Nephron (organoid): ENCODE measurements around the gene EAF1.
"Not testable (repeated sequence)": the region's sequence is repeated elsewhere in the genome, so short reads cannot be mapped to it uniquely, and the experiment has no call there.

Experiments used
- H3K27ac Mint-ChIP-seq, 3 experiments: 2 replicates each; pipeline ENCODE4 v1.8.0; 2020; ENCODE audit warnings: mixed read lengths in 3 of 3, mild to moderate bottlenecking in 2 of 3, moderate library complexity in 1 of 3
- H3K27me3 Mint-ChIP-seq: 2 replicates; pipeline ENCODE4 v1.8.0; 2021; ENCODE audit warnings: low read depth, mild to moderate bottlenecking, moderate library complexity, mixed read lengths
- H3K36me3 Mint-ChIP-seq: 2 replicates; pipeline ENCODE4 v1.8.0; 2020; ENCODE audit warnings: low read depth, mixed read lengths
- H3K4me1 Mint-ChIP-seq: 2 replicates; pipeline ENCODE4 v1.8.0; 2020; ENCODE audit warnings: mixed read lengths
- H3K4me3 Mint-ChIP-seq, 3 experiments: 2 replicates each; pipeline ENCODE4 v1.8.0; 2020; ENCODE audit warnings: mild to moderate bottlenecking in 3 of 3, mixed read lengths in 3 of 3, moderate library complexity in 2 of 3
- H3K9me3 Mint-ChIP-seq: 2 replicates; pipeline ENCODE4 v1.8.0; 2020; ENCODE audit warnings: mixed read lengths
- TF ChIP-seq, protein P1 (sequence below), 3 experiments: fragments of 200-600 bp; sonication (generic); IDR thresholded peaks; one replicate each; pipeline ENCODE4 v1.5.0; 2021; ENCODE audit warnings: antibody characterized with exemption in 3 of 3; ENCODE audit not compliant: unreplicated experiment in 3 of 3

The EAF1 gene

DNA sequence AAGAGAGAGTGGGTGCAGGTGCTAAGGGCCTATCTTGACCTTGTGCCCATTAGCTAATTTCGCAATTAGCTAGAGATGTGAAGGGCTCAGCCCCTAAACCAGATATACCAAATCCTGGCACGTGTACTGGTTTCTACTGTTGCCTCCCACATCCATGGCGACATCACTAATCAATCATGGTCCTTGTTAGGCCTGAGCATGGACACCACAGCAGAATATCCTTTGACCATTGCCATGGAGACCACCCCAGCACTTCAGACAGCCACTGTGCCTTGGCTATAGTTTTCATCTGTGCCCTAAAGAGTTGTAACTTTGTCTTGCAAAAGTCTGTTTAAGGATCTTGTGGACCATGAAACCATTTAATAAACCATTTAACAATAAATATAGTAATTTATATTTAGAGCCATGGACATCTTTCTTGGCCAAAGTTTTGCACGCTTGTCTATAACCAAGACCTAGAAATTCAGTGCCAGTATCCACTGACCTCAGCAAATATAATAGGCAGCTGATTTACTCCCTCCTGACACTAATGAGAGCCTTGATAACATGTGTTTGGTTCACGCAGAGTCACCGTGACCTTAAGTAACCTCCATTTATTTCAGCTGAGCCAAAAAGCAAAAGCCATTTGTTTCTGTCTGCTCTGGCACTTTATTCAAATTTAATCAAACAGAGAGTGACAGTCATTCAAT is 50.7 kb downstream of the EAF1 start:
- H3K9me3 Mint-ChIP-seq = peaks cover 8% of the 10 kb centered on the region
- no peak overlapping the region for H3K4me3 Mint-ChIP-seq
- H3K27ac Mint-ChIP-seq = no peak overlapping the region
- TF ChIP-seq, protein P1, sequence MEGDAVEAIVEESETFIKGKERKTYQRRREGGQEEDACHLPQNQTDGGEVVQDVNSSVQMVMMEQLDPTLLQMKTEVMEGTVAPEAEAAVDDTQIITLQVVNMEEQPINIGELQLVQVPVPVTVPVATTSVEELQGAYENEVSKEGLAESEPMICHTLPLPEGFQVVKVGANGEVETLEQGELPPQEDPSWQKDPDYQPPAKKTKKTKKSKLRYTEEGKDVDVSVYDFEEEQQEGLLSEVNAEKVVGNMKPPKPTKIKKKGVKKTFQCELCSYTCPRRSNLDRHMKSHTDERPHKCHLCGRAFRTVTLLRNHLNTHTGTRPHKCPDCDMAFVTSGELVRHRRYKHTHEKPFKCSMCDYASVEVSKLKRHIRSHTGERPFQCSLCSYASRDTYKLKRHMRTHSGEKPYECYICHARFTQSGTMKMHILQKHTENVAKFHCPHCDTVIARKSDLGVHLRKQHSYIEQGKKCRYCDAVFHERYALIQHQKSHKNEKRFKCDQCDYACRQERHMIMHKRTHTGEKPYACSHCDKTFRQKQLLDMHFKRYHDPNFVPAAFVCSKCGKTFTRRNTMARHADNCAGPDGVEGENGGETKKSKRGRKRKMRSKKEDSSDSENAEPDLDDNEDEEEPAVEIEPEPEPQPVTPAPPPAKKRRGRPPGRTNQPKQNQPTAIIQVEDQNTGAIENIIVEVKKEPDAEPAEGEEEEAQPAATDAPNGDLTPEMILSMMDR (IDR thresholded peaks at IDR 0.05; ENCODE audit: unreplicated experiment in 3 of 3) = no peak
- H3K27me3 Mint-ChIP-seq = no peaks in the 10 kb centered on the region
- peaks cover 11% of the 10 kb centered on the region for H3K4me1 Mint-ChIP-seq
- H3K36me3 Mint-ChIP-seq = no peaks in the 10 kb centered on the region

DNA sequence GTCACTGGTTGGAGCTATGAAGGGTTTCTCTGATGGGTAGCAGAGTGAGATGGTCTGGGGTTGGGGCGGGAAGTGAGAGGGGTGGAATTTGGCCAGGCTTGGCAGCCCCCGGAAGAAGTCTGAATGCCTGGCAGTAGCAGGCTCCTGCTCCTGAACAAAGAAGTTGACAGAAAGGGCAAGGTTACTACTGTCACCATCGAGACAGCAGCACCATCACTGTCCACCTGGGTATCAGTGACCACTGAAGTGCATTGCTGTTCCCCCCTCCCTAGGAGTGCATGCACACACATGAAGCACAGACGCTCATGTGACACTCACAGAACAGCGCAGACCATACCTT is 51.2 kb downstream of the EAF1 start:
- no peaks in the 10 kb centered on the region for H3K27me3 Mint-ChIP-seq
- peaks cover 13% of the 10 kb centered on the region for H3K9me3 Mint-ChIP-seq
- no peak overlapping the region for H3K4me3 Mint-ChIP-seq

DNA sequence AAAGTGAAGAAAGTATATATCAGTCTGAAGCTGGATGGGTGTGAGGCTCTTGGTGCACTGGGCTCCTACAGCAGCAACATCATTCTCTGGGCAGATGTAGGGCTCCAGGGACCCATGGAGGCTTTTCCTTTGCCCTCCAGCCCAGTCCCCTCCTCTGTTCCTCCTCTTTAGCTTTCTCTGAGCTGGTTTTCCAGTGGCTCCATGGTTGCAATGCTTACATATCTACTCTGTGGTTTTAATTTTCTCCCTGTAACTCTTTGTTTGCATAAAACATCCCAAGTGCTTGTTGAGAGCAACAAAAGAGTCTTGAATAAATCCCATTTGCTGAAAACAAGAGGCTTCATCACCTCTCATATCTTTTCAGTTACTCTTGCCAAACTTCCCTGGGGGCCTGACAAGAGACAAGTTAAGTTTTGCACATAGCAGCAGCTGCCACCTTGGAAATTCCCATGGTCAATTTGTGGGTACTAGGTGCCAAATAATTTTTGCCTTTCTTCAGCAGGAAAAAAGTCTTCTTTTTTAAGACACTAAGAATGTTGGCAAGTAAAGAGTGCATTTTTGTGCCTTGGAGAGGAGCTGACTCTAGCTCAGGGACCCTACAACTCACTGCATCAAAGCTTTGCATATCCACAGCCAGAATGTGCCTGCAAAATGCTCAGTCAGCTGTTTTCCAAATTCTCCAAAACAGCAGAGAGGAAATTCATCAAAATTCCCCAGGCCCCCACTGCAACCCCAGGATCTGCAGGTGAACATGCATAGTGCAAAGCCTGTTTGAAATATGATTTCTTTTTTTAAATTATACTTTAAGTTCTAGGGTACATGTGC is 52.2 kb downstream of the EAF1 start:
- H3K27me3 Mint-ChIP-seq = no peaks in the 10 kb centered on the region
- H3K27ac Mint-ChIP-seq = no peak overlapping the region
- H3K4me3 Mint-ChIP-seq = no peak overlapping the region
- TF ChIP-seq, protein P1 (IDR thresholded peaks at IDR 0.05; ENCODE audit: unreplicated experiment in 3 of 3) = no peak
- H3K4me1 Mint-ChIP-seq = peaks cover 11% of the 10 kb centered on the region
- H3K9me3 Mint-ChIP-seq = peaks cover 13% of the 10 kb centered on the region
- H3K36me3 Mint-ChIP-seq = peaks cover 7% of the 10 kb centered on the region

More for the DNA sequence above, 51.2 kb downstream of the EAF1 start:
- Mint-ChIP-seq H3K4me1 (peaks cover 11% of the 10 kb centered on the region), H3K27ac (no peak overlapping the region), H3K36me3 (peaks cover 4% of the 10 kb centered on the region)
- TF ChIP-seq, protein P1 (IDR thresholded peaks at IDR 0.05; ENCODE audit: unreplicated experiment in 3 of 3) = no peak

DNA sequence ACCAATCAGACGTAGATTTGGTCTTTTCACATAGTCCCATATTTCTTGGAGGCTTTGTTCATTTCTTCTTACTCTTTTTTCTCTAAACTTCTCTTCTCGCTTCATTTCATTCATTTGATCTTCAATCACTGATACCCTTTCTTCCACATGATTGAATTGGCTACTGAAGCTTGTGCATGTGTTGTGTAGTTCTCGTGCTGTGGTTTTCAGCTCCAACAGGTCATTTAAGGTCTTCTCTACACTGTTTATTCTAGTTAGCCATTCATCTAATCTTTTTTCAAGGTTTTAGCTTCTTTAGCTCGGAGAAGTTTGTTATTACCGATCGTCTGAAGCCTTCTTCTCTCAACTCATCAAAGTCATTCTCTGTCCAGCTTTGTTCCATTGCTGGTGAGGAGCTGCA is 57.2 kb downstream of the EAF1 start:
- peaks cover 13% of the 10 kb centered on the region for H3K9me3 Mint-ChIP-seq
- H3K27me3 Mint-ChIP-seq, H3K27ac Mint-ChIP-seq, H3K4me1 Mint-ChIP-seq, H3K4me3 Mint-ChIP-seq: not testable (repeated sequence)
- H3K36me3 Mint-ChIP-seq = peaks cover 30% of the 10 kb centered on the region

DNA sequence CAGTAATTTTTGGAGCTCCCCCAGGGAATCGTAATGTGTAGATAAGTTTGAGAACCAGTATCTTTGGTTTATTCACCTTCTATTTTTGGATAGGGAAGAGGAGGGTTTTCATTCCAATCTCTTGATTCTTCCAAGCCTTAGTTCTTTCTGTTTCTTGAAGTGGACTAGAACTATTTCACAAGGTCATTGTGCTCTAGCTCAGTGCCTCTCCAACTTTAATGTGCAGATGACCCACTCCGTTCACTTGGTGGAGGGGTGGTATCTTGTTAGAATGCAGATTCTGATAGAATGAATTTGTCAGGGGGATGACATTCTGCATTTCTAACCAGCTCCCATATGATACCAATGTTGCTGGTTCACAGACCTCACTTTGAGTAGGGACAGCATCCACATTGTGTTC is 58.6 kb downstream of the EAF1 start:
- peaks cover 30% of the 10 kb centered on the region for H3K36me3 Mint-ChIP-seq

DNA sequence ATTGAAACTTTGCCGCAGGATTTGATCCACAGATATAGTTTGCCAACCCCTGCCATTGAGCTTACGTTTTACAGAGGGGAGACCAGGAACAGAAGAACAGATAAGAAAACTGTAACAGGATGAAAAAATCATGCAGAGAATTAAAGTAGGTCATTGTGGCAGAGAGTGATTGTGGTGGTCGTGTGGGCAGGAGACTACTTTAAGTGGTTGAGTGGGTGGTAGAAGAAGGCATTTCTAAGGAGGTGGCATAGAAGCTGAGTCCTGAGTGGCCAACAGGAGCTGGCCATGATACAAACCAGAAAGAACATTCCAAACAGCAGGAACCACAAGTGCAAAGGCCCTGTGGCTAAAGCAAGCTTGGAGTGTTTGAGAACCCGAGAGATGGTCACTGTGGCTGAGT is 59.6 kb downstream of the EAF1 start:
- peaks cover 6% of the 10 kb centered on the region for H3K9me3 Mint-ChIP-seq
- H3K27me3 Mint-ChIP-seq = no peaks in the 10 kb centered on the region
- no peak overlapping the region for H3K27ac Mint-ChIP-seq
- H3K4me1 Mint-ChIP-seq = no peaks in the 10 kb centered on the region
- TF ChIP-seq, protein P1 (IDR thresholded peaks at IDR 0.05; ENCODE audit: unreplicated experiment in 3 of 3) = no peak
- peaks cover 30% of the 10 kb centered on the region for H3K36me3 Mint-ChIP-seq
- no peak overlapping the region for H3K4me3 Mint-ChIP-seq

More for the DNA sequence above, 58.6 kb downstream of the EAF1 start:
- Mint-ChIP-seq H3K27ac (no peak overlapping the region), H3K4me3 (no peak overlapping the region), H3K27me3 (no peaks in the 10 kb centered on the region), H3K4me1 (no peaks in the 10 kb centered on the region), H3K9me3 (peaks cover 13% of the 10 kb centered on the region)
- TF ChIP-seq, protein P1 (IDR thresholded peaks at IDR 0.05; ENCODE audit: unreplicated experiment in 3 of 3) = no peak
